Transverse colon (tissue), 3 donors: Measurements from ENCODE around the gene HSD17B8.

Experiments used
- POLR2A ChIP-seq: fragments of 450-650 bp; IDR thresholded peaks from one replicate; pipeline ENCODE4 v1.6.1; 2016; ENCODE audit warnings: antibody characterized with exemption, mild to moderate bottlenecking, moderate library complexity
- POLR2AphosphoS5 ChIP-seq, 3 donors: sonication (generic); formaldehyde crosslinking; IDR thresholded peaks; one replicate each; pipeline ENCODE4 v1.6.1; 2016; ENCODE audit warnings: antibody characterized with exemption in 3 of 3

DNA sequence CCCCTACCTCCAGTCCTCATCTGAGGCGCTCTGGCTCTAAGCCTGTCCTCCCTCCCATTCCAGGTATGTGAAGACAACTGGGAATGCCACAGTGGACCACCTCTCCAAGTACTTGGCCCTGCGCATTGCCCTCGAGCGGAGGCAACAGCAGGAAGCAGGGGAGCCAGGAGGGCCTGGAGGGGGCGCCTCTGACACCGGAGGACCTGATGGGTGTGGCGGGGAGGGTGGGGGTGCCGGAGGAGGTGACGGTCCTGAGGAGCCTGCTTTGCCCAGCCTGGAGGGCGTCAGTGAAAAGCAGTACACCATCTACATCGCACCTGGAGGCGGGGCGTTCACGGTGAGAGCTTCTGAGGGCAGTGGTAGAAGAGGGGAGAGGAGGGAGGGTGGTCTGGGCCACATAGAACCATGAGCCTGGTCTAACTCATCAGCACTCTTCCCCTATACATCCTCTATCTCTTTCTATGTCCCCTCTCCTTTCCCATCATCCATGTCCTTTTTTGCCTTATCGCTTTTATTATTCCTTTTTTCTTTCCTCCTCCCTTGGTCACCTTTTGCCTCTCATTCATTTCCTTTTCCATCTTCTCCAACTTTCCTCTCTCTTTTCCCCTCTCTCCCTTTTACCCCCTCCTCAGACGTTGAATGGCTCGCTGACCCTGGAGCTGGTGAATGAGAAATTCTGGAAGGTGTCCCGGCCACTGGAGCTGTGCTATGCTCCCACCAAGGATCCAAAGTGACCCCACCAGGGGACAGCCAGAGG lies 7.4 kb downstream of the HSD17B8 start:
- TF ChIP-seq POLR2A = no peak
- TF ChIP-seq POLR2AphosphoS5 (IDR thresholded peaks at IDR 0.05) = no peak
